Psoas muscle (tissue), 8 donors: ENCODE measurements around the gene CAST. TPM values are rescaled to one million over a fixed set of nuclear protein-coding genes. Genes with fewer than 3 reads are reported as not detected.

Source experiments
- ATAC-seq, 4 donors: fragments of 200-7000 bp; cut with Tn5 transposase; one replicate each; pipeline ENCODE4 v1.9.1; 2020; ENCODE audit warnings: moderate library complexity in 3 of 4, mild to moderate bottlenecking in 2 of 4
- DNase-seq, 2 donors: peaks; one replicate each; pipeline ENCODE4 v3.0.0-alpha.2; 2020
- H3K27ac ChIP-seq: fragments of 200-600 bp; one replicate; pipeline ENCODE4 v1.8.0; 2022
- H3K27me3 ChIP-seq, 3 donors: fragments of 200-600 bp in 1 of 3; one replicate each; pipeline versions ENCODE4 v1.6.1 to v1.8.0; 2013 to 2022; ENCODE audit warnings: low read length in 2 of 3, mild to moderate bottlenecking in 2 of 3, moderate library complexity in 1 of 3; ENCODE audit not compliant: insufficient read depth in 3 of 3
- H3K36me3 ChIP-seq, 2 donors: fragments of 200-600 bp in 1 of 2; one replicate each; pipeline versions ENCODE4 v1.6.1 to v1.8.0; 2013 to 2022; ENCODE audit warnings: low read depth in 1 of 2, mild to moderate bottlenecking in 1 of 2, moderate library complexity in 1 of 2; ENCODE audit not compliant: insufficient read depth in 1 of 2
- H3K4me1 ChIP-seq: fragments of 200-600 bp; one replicate; pipeline ENCODE4 v1.8.0; 2022
- H3K4me3 ChIP-seq: fragments of 200-600 bp; one replicate; pipeline ENCODE4 v1.8.0; 2022; ENCODE audit warnings: mild to moderate bottlenecking
- H3K9me3 ChIP-seq: fragments of 200-600 bp; one replicate; pipeline ENCODE4 v1.8.0; 2022
- WGBS, 3 donors: extraction: QIAGEN DNeasy Blood & Tissue Kit; methylation state at CpG; one replicate each; pipeline versions ENCODE4 v1.1.6 to v1.1.7; 2013; 5-methylcytosine and 5-hydroxymethylcytosine counted together
- intact Hi-C, 2 donors: fragments of 100-400 bp; cut with DNase I; formaldehyde crosslinking; loops; one replicate each; pipeline versions ENCODE4 v1.11.0 to v1.14.2; 2022
- polyA plus RNA-seq, 3 donors: library from polyadenylated mRNA; stranded (reverse); fragments of 200-250 nt; gene quantifications; one replicate each; pipeline ENCODE4 v1.2.3, GENCODE V29; 2013
- total RNA-seq, 4 donors: library from RNA; stranded (reverse); fragmentation: NEBNext Ultra II Directional in 2 of 4; extraction: Animal tissue kit (Norgen Biotek cat#: 25700) in 2 of 4; gene quantifications; one replicate each; pipeline versions ENCODE4 v1.2.1 to v1.2.4, GENCODE V29; 2021 to 2023
- TF ChIP-seq, protein P1 (sequence below): fragments of 200-600 bp; IDR thresholded peaks from one replicate; pipeline ENCODE4 v1.8.0; 2022; ENCODE audit warnings: antibody characterized with exemption
- donor health status: healthy with polysubstance abuse.
- donor health status: DM: no; HTN: no; CAD: no; lungs with moderate emphysema.
- donor health status: Bipolar disorder and iron deficiency.
- donor health status: healthy.
- donor health status: DM: yes; HTN: yes; CAD: no.
- donor health status: DM: no; HTN: no; CAD: no.
- donor health status: DM: no; HTN: no; CAD: no.
- donor health status: DM: yes; HTN: yes; CAD: no.

CAST gene
- total and polyA plus RNA-seq, 7 donors: 193 to 447 (median 312) TPM

DNA sequence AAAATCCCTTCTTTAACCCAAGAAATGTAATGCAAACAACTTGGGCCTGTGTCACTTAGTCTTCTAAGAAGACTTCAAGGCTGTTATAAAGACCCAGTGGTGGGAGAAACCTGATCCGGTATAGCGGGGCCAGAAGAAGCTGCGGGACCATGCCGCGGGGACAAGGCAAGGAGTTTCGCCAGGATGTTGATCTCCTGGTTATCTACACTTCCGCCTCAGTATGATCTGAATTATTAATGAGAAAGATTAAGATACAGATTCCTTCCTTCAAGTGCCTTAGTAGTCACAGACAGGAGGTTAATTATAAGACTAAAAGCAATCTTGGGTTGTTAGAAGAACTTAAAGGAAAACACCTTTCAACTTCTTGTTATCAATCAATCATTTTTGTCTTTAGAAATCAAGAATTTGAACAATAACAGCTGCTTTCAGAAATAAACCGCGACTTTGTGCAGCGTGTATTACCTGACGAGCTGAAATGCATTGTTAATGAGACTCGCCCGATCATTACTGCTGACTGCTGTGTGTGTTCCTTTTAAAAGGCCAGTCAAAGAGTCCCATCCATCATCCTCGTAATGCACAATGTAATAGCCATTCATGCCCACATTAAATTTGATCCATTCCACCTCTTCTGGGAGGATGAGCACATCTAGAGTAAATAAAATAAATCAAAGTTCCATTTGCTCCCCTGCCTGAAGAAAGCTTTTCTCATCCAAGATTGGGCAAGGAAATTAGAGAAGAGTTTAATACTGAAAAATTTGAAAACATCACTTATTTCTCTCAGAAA, 123.3 kb downstream of the CAST start:
- ATAC-seq (no peak), DNase-seq (no peak)
- intact Hi-C loops: no loop called here
- H3K36me3 ChIP-seq: peaks cover 9 to 92% of the 10 kb centered on the region in 2 donors
- H3K4me1 ChIP-seq: peaks cover 6% of the 10 kb centered on the region
- H3K9me3 ChIP-seq: no peaks in the 10 kb centered on the region
- H3K4me3 ChIP-seq: no peak overlapping the region
- TF ChIP-seq, protein P1, sequence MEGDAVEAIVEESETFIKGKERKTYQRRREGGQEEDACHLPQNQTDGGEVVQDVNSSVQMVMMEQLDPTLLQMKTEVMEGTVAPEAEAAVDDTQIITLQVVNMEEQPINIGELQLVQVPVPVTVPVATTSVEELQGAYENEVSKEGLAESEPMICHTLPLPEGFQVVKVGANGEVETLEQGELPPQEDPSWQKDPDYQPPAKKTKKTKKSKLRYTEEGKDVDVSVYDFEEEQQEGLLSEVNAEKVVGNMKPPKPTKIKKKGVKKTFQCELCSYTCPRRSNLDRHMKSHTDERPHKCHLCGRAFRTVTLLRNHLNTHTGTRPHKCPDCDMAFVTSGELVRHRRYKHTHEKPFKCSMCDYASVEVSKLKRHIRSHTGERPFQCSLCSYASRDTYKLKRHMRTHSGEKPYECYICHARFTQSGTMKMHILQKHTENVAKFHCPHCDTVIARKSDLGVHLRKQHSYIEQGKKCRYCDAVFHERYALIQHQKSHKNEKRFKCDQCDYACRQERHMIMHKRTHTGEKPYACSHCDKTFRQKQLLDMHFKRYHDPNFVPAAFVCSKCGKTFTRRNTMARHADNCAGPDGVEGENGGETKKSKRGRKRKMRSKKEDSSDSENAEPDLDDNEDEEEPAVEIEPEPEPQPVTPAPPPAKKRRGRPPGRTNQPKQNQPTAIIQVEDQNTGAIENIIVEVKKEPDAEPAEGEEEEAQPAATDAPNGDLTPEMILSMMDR: no peak
- 73 to 83% (median 81%) methylated on average over 14 of the region's 14 CpGs for WGBS, 3 donors
- no peak overlapping the region for H3K27ac ChIP-seq
- H3K27me3 ChIP-seq: no peaks in the 10 kb centered on the region

DNA sequence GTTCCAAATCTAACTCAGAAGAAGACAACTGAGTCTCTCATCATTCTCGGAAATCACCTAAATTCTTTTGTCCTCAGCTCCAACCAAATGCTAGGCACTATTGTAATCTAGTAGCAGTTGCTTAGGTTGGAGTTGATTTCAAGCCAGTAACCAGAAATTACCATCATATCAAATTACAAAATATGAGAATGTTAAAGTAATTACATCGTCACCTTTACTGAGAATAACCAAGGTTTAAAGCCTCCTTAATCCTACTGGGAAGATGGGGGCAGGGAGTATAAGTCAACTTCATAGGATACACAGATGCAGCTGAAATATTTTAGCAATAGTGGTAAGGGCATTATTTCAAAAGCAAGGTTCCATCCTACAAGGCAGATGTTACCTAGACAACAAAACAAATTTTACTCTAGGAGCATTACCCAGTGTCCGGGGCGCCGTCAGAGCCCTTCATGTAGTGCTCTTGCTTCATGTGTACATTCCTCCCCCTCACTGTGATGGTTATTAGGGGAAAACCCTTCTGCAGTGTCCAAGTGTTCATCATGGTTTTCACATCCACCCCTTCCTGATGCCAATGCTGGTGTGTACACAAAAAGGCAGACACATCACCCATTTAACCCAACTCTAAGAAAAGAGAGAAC, 126.1 kb downstream of the CAST start:
- ATAC-seq: peak; percentile 28 to 57 (median 40)
- intact Hi-C loops: no loop called here
- 46 to 57% (median 50%) methylated on average over 5 of the region's 5 CpGs for WGBS, 3 donors
- Histone ChIP-seq H3K9me3 (no peaks in the 10 kb centered on the region), H3K4me3 (no peak overlapping the region), H3K27me3 (no peaks in the 10 kb centered on the region), H3K36me3 (peaks cover 4 to 92% of the 10 kb centered on the region in 2 donors), H3K4me1 (no peaks in the 10 kb centered on the region), H3K27ac (no peak overlapping the region)
- TF ChIP-seq, protein P1: no peak
- no peak for DNase-seq

DNA sequence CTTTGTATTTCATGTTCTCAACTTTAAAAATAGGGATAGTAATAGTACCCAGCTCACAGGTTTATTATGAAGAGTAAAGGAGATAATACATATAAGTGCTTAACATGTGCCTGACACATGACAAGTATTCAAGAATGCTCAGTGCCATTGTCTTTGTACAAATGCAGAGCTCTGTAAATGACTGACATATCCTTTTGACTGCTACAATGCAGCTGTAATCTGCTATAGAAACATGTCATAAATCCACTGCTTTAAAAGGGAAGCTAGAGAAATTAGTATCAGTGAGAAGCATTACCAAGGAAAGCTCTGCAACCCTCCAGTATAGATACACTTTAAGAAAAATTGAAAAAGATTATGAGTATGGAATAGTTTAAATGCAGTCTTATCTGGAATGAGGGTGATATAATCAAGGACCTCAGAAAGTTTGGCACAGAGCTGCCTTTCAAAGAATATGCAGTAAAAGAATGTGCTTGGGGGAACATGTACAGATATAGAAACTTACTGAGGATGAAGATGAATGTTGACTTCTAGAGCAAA, 127.7 kb downstream of the CAST start:
- Histone ChIP-seq H3K36me3 (peaks cover 4 to 96% of the 10 kb centered on the region in 2 donors), H3K4me3 (no peak overlapping the region), H3K9me3 (no peaks in the 10 kb centered on the region), H3K4me1 (no peaks in the 10 kb centered on the region), H3K27ac (no peak overlapping the region), H3K27me3 (no peaks in the 10 kb centered on the region)
- TF ChIP-seq, protein P1: no peak
- intact Hi-C loops: no loop called here
- DNase-seq (no peak), ATAC-seq (no peak)

DNA sequence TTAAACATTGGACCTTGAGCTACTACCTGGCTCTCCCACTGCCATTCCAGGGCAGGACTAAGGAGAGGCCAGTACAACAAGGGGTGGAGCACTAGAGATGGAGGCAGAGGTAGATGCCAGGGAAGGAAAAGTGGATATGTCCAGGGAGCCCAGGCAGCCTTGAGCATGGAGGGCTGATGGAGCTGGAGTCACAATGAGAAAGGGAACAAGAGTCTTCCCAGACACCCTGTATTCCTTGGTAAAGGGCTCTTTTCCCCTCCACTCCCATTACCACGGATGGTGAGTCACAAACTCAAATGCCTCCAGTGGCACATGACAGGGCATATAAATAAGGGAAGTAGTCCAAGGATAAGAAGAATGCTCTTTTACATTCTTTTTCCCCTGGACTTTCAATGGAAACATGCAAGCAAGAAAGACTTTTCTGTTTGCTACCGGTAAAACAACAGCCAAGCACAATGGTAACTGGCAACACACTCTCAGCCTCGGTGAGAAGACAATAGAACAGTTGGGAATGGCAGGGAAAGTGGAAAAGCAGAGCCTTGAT, 128.9 kb downstream of the CAST start:
- ATAC-seq: peak; percentile 20 to 28 (median 22)

More for the DNA sequence above, 128.9 kb downstream of the CAST start:
- no peaks in the 10 kb centered on the region for H3K27me3 ChIP-seq
- H3K4me1 ChIP-seq: no peaks in the 10 kb centered on the region
- no peak overlapping the region for H3K27ac ChIP-seq
- TF ChIP-seq, protein P1: no peak
- no peak for DNase-seq
- no peak overlapping the region for H3K4me3 ChIP-seq
- H3K36me3 ChIP-seq: peaks cover 5 to 96% of the 10 kb centered on the region in 2 donors
- H3K9me3 ChIP-seq: peaks cover 4% of the 10 kb centered on the region
- intact Hi-C loops: no loop called here
- 54 to 66% (median 61%) methylated on average over 3 of the region's 3 CpGs for WGBS, 3 donors
